Glutamatergic neuron (in vitro differentiated cells): Measurements from ENCODE around the gene SLC17A7. TPM values are rescaled to one million over a fixed set of nuclear protein-coding genes. Genes with fewer than 3 reads are reported as not detected.

ENCODE experiments used
- DNase-seq: peaks from one replicate; pipeline ENCODE4 v3.0.0; 2022
- H3K27ac Mint-ChIP-seq: one replicate; pipeline ENCODE4 v1.8.0; 2020; ENCODE audit warnings: mild to moderate bottlenecking, mixed read lengths, inconsistent platforms; ENCODE audit not compliant: unreplicated experiment
- H3K27me3 Mint-ChIP-seq: one replicate; pipeline ENCODE4 v1.8.0; 2020; ENCODE audit warnings: mild to moderate bottlenecking, moderate library complexity, mixed read lengths, inconsistent platforms; ENCODE audit not compliant: unreplicated experiment
- H3K36me3 Mint-ChIP-seq: one replicate; pipeline ENCODE4 v1.8.0; 2020; ENCODE audit warnings: mild to moderate bottlenecking, mixed read lengths, inconsistent platforms; ENCODE audit not compliant: unreplicated experiment
- H3K4me1 Mint-ChIP-seq: one replicate; pipeline ENCODE4 v1.8.0; 2020; ENCODE audit warnings: mild to moderate bottlenecking, low read depth, mixed read lengths, inconsistent platforms; ENCODE audit not compliant: unreplicated experiment
- H3K4me3 Mint-ChIP-seq: one replicate; pipeline ENCODE4 v1.8.0; 2020; ENCODE audit warnings: mild to moderate bottlenecking, mixed read lengths, inconsistent platforms; ENCODE audit not compliant: unreplicated experiment
- H3K9me3 Mint-ChIP-seq: one replicate; pipeline ENCODE4 v1.8.0; 2020; ENCODE audit warnings: mild to moderate bottlenecking, moderate library complexity, mixed read lengths, inconsistent platforms; ENCODE audit not compliant: unreplicated experiment
- total RNA-seq: library from RNA; stranded (reverse); fragmentation: NEBNext Ultra II Directional; extraction: Animal tissue kit (Norgen Biotek cat#: 25700); gene quantifications from one replicate; pipeline ENCODE4 v1.2.1, GENCODE V29; 2021; ENCODE audit not compliant: unreplicated experiment
- TF ChIP-seq, protein P1 (sequence below): fragments of 200-600 bp; sonication (generic); IDR thresholded peaks from one replicate; pipeline ENCODE4 v1.5.0; 2021; ENCODE audit not compliant: partially characterized antibody, unreplicated experiment

The SLC17A7 gene
- total RNA-seq, 1 donor from 2014 or later = 188 TPM

DNA sequence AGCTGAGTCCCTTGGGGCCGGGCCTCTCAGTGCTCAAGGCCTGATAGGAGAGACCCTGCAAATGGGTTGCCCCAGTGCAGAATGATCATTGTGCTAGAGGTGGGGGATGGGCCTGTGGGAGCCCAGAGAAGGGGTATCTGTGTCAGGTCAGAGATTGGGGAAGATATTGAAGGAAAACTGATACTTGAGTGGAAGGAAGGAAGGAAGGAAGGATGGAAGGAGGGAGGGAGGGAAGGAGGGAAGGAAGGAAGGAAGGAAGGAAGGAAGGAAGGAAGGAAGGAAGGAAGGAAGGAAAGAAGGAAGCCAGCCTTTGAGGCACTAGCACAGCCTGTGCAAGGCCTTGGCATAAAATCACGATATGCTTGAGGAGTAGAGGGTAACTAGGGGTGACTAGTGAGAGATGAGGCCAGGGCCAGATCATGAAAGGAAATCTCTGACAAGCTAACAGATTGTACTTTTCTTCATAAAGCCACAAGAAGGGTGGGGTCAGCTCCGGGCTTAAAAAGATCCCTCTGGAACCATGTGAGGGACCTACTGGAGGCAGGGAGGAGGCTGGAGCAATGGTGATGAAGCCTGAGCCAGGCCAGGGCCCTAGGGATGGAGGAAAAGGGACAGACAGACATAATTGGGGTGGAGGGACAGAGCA lies 29.5 kb downstream of the SLC17A7 start:
- peaks cover 1% of the 10 kb centered on the region for H3K9me3 Mint-ChIP-seq
- peaks cover 18% of the 10 kb centered on the region for H3K27me3 Mint-ChIP-seq
- peaks cover 8% of the 10 kb centered on the region for H3K4me1 Mint-ChIP-seq
- TF ChIP-seq, protein P1, sequence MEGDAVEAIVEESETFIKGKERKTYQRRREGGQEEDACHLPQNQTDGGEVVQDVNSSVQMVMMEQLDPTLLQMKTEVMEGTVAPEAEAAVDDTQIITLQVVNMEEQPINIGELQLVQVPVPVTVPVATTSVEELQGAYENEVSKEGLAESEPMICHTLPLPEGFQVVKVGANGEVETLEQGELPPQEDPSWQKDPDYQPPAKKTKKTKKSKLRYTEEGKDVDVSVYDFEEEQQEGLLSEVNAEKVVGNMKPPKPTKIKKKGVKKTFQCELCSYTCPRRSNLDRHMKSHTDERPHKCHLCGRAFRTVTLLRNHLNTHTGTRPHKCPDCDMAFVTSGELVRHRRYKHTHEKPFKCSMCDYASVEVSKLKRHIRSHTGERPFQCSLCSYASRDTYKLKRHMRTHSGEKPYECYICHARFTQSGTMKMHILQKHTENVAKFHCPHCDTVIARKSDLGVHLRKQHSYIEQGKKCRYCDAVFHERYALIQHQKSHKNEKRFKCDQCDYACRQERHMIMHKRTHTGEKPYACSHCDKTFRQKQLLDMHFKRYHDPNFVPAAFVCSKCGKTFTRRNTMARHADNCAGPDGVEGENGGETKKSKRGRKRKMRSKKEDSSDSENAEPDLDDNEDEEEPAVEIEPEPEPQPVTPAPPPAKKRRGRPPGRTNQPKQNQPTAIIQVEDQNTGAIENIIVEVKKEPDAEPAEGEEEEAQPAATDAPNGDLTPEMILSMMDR = no peak
- no peak overlapping the region for H3K4me3 Mint-ChIP-seq
- DNase-seq = no peak
- H3K36me3 Mint-ChIP-seq = no peaks in the 10 kb centered on the region
- no peak overlapping the region for H3K27ac Mint-ChIP-seq

DNA sequence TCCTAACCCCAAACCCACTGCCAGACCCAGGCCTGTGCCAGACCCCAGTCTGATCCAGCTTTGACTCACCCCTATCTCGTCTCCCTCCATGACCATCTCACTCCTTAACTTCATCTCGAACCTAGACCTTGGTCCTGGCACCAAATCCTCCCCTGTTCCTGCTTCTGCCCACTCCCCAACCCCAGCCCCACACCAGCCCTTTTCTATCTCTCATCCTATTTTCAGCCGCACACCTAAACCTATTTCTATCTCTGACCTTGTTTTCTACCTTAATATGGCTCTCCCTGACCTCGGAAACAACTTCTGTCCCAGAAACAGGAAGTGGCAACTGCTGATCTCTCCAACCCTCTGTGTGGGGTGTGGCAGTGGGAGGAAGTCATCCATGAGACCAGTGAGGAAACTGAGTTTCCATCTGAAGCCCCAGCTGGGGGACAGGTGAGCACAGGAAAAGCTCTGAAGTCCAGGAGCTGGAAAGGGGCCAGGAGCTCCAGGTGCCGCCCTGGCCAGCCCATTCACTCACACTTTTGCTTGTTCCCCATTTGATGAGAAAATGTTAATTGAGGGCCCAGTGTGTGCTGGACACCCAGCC lies 31.8 kb downstream of the SLC17A7 start:
- H3K36me3 Mint-ChIP-seq = no peaks in the 10 kb centered on the region
- DNase-seq = no peak
- H3K27me3 Mint-ChIP-seq = peaks cover 13% of the 10 kb centered on the region
- TF ChIP-seq, protein P1 = no peak
- peaks cover 1% of the 10 kb centered on the region for H3K9me3 Mint-ChIP-seq
- peaks cover 5% of the 10 kb centered on the region for H3K4me1 Mint-ChIP-seq
- H3K4me3 Mint-ChIP-seq = no peak overlapping the region
- no peak overlapping the region for H3K27ac Mint-ChIP-seq

DNA sequence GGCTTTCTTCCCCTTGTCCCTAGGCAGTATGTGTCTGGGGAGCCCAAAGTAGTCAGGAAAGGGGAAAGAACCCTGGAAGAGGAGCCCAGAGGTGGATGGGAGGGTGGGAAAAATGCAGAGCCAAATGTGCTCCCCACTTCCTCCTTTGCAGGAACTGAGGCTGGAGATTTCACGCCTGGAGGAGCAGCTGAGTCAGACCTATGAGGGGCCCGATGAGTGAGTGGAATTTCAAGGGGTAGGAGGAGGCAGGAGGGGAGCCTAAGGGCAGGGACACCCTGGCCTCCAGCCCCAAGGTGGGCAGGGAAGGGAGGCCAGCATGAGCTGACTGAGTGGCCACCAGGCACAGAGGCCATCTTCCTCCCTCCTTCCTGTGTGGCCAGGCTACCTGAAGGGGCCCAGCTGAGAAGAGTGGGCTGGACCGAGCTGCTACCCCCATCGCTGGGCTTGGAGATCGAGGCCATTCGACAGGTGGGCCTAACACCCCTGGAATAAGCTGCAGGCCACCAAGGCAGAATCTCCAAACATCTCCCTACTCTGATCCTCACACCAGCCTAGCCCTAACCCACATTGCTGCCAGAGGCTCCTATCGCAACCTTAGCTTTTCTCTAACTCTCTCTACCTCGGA lies 32.4 kb downstream of the SLC17A7 start:
- no peaks in the 10 kb centered on the region for H3K36me3 Mint-ChIP-seq
- DNase-seq = no peak
- TF ChIP-seq, protein P1 = no peak
- H3K4me3 Mint-ChIP-seq = no peak overlapping the region
- H3K27ac Mint-ChIP-seq = no peak overlapping the region
- peaks cover 13% of the 10 kb centered on the region for H3K27me3 Mint-ChIP-seq
- H3K4me1 Mint-ChIP-seq = peaks cover 8% of the 10 kb centered on the region
- peaks cover 1% of the 10 kb centered on the region for H3K9me3 Mint-ChIP-seq

DNA sequence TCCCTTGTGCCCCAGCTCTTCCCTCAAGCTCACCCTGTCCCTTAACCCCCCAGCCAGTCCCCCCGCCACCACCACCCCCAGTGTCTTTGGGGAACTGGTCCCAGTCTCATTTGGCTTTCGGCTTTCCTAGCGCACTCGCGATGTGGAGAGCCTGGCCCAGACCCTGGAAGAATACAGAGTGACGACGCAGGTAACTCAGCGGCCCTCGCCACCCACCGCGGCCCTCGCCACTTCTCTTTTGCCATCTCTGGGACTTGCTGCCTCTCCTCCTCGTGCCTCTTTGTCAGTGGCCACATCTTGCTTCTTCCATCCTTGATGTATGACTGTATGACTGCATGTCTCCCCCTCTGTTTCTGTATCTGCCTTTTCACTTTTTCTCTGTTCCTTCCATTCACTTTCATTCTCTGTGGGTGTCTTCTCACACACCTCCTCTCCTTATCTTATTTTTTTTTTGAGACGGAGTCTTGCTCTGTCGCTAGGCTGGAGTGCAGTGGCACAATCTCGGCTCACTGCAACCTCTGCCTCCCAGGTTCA lies 33.8 kb downstream of the SLC17A7 start:
- H3K4me1 Mint-ChIP-seq = peaks cover 15% of the 10 kb centered on the region
- H3K9me3 Mint-ChIP-seq = no peaks in the 10 kb centered on the region
- H3K27ac Mint-ChIP-seq = no peak overlapping the region
- H3K27me3 Mint-ChIP-seq = peaks cover 12% of the 10 kb centered on the region
- no peak for DNase-seq
- H3K4me3 Mint-ChIP-seq = peak overlapping the region; percentile 4
- TF ChIP-seq, protein P1 = no peak
- H3K36me3 Mint-ChIP-seq = no peaks in the 10 kb centered on the region

DNA sequence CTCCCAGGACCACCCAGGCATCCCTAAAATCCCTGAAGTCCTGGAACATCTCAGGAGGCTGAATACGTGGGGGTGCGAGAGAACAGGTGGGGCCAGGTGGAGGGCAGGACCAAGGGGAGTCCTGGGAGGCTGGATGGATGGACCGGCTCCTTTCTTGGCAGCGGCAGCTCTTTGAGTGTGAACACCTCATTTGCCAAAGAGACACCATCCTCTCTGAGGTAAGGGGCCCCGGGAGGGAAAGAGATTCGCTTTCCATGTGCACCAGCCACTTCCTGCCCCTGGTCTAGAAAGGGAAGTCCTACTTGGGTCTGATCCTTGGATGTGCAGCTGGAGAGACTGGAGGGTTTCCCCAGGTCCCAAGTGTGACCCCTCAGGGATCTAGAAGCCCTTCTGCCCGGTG lies 34.2 kb downstream of the SLC17A7 start:
- Mint-ChIP-seq H3K4me3 (no peak overlapping the region), H3K27ac (no peak overlapping the region), H3K9me3 (no peaks in the 10 kb centered on the region), H3K27me3 (peaks cover 9% of the 10 kb centered on the region), H3K36me3 (no peaks in the 10 kb centered on the region), H3K4me1 (peaks cover 15% of the 10 kb centered on the region)
- TF ChIP-seq, protein P1 = no peak
- DNase-seq = no peak
